Measurements from ENCODE around the gene AKR1C3. TPM values are rescaled to one million over a fixed set of nuclear protein-coding genes. Genes with fewer than 3 reads are reported as not detected.

Gene AKR1C3
- total RNA-seq, 1 experiment from 2014 or later = 3.0 TPM

GRCh38 chr10:5095687-5096086 lies 1.5 kb downstream of the AKR1C3 start:
- TF ChIP-seq SIN3A (IDR thresholded peaks at IDR 0.05; ENCODE audit: low read depth) (no peak), MAX (IDR thresholded peaks at IDR 0.05) (no peak), ZFX (IDR thresholded peaks at IDR 0.05) (no peak), ATF3 (IDR thresholded peaks at IDR 0.05) (no peak), EGR1 (IDR thresholded peaks at IDR 0.05; ENCODE audit: low read depth) (no peak), TCF7L2 (IDR thresholded peaks at IDR 0.05; ENCODE audit: borderline replicate concordance, extremely low read depth, insufficient read depth, insufficient read length) (no peak)
- TF ChIP-seq, protein P1, sequence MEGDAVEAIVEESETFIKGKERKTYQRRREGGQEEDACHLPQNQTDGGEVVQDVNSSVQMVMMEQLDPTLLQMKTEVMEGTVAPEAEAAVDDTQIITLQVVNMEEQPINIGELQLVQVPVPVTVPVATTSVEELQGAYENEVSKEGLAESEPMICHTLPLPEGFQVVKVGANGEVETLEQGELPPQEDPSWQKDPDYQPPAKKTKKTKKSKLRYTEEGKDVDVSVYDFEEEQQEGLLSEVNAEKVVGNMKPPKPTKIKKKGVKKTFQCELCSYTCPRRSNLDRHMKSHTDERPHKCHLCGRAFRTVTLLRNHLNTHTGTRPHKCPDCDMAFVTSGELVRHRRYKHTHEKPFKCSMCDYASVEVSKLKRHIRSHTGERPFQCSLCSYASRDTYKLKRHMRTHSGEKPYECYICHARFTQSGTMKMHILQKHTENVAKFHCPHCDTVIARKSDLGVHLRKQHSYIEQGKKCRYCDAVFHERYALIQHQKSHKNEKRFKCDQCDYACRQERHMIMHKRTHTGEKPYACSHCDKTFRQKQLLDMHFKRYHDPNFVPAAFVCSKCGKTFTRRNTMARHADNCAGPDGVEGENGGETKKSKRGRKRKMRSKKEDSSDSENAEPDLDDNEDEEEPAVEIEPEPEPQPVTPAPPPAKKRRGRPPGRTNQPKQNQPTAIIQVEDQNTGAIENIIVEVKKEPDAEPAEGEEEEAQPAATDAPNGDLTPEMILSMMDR (IDR thresholded peaks at IDR 0.05 in 2 of 3, conservative IDR thresholded peaks at IDR 0.05 in 1 of 3; ENCODE audit: borderline replicate concordance in 1 of 3, insufficient read depth in 1 of 3, low read depth in 2 of 3, low read length in 2 of 3) = no peak
- H2AFZ ChIP-seq (ENCODE audit: low read depth, low read length, poor library complexity, severe bottlenecking) = no peak overlapping the region
- CTCF ChIA-PET = interaction anchor here (1.9 kb wide), 1 partner anchor 246 kb away, joined by 10 read pairs; no protein-coding TSS in a partner anchor
- no peaks in the 10 kb centered on the region for H3K9me3 ChIP-seq (ENCODE audit: control insufficient read depth in 1 of 2, insufficient read depth in 1 of 2, low read depth in 1 of 2, low read length in 2 of 2)
- no peak overlapping the region for H3K4me3 ChIP-seq (replicated peaks in 1 of 2; ENCODE audit: low read depth in 1 of 2, low read length in 2 of 2)
- DNase-seq (ENCODE audit: low read depth, low spot score) (no peak), ATAC-seq (no peak)
- POLR2A ChIA-PET = no interaction called here
- H3K9me2 ChIP-seq (ENCODE audit: insufficient read depth) = no peaks in the 10 kb centered on the region
- no TSS peak for BruUV-seq (replicated peaks)
- RAD21 ChIA-PET (ENCODE audit: low non-redundant PET in 1 of 2, low total read pairs in 2 of 2, uncharacterized antibody in 2 of 2, unreplicated experiment in 2 of 2) = no interaction called here
- H4K20me1 ChIP-seq (ENCODE audit: insufficient read depth) = no peaks in the 10 kb centered on the region
- intact Hi-C loops (cut with micrococcal nuclease) = no loop called here
- no peaks in the 10 kb centered on the region for H3K36me3 ChIP-seq (ENCODE audit: control insufficient read depth in 1 of 2, insufficient read depth in 2 of 2, low read length in 2 of 2)
- no peaks in the 10 kb centered on the region for H3K27me3 ChIP-seq (ENCODE audit: insufficient read depth, low read length)
- no peak overlapping the region for H3K9ac ChIP-seq (ENCODE audit: low read length)
- H3K27ac ChIP-seq (ENCODE audit: low read depth, low read length) = no peak overlapping the region
- no peaks in the 10 kb centered on the region; a peak in 1 of 4 replicates for H3K4me1 ChIP-seq (ENCODE audit: control insufficient read depth in 1 of 2, insufficient read depth in 2 of 2, low read length in 2 of 2)
- H3K79me2 ChIP-seq (ENCODE audit: insufficient read depth, low read length) = no peaks in the 10 kb centered on the region
- H3K4me2 ChIP-seq (ENCODE audit: low read length) = no peak overlapping the region

- Histone ChIP-seq H3K9me2 (ENCODE audit: insufficient read depth) (no peaks in the 10 kb centered on the region), H3K27me3 (ENCODE audit: insufficient read depth, low read length) (no peaks in the 10 kb centered on the region), H3K4me3 (replicated peaks in 1 of 2; ENCODE audit: low read depth in 1 of 2, low read length in 2 of 2) (no peak overlapping the region), H3K27ac (ENCODE audit: low read depth, low read length) (no peak overlapping the region), H3K79me2 (ENCODE audit: insufficient read depth, low read length) (no peaks in the 10 kb centered on the region), H3K9ac (ENCODE audit: low read length) (no peak overlapping the region), H3K9me3 (ENCODE audit: control insufficient read depth in 1 of 2, insufficient read depth in 1 of 2, low read depth in 1 of 2, low read length in 2 of 2) (no peaks in the 10 kb centered on the region), H3K4me2 (ENCODE audit: low read length) (no peak overlapping the region), H2AFZ (ENCODE audit: low read depth, low read length, poor library complexity, severe bottlenecking) (no peak overlapping the region), H3K4me1 (ENCODE audit: control insufficient read depth in 1 of 2, insufficient read depth in 2 of 2, low read length in 2 of 2) (no peaks in the 10 kb centered on the region; a peak in 1 of 4 replicates), H3K36me3 (ENCODE audit: control insufficient read depth in 1 of 2, insufficient read depth in 2 of 2, low read length in 2 of 2) (no peaks in the 10 kb centered on the region), H4K20me1 (ENCODE audit: insufficient read depth) (no peaks in the 10 kb centered on the region)
- intact Hi-C loops (cut with micrococcal nuclease) = no loop called here
- TF ChIP-seq POLR2A (IDR thresholded peaks at IDR 0.05; ENCODE audit: borderline replicate concordance, extremely low read depth, insufficient read depth, insufficient read length) (no peak), SIN3A (IDR thresholded peaks at IDR 0.05; ENCODE audit: low read depth) (no peak), CBX3 (IDR thresholded peaks at IDR 0.05; ENCODE audit: low read depth) (no peak), TCF7L2 (IDR thresholded peaks at IDR 0.05; ENCODE audit: borderline replicate concordance, extremely low read depth, insufficient read depth, insufficient read length) (no peak), SRF (IDR thresholded peaks at IDR 0.05; ENCODE audit: low read depth) (no peak), FOSL1 (IDR thresholded peaks at IDR 0.05; ENCODE audit: low read depth) (no peak), MAX (IDR thresholded peaks at IDR 0.05) (no peak), YY1 (IDR thresholded peaks at IDR 0.05; ENCODE audit: extremely low read depth, insufficient replicate concordance, low read depth, low read length) (no peak), POLR2AphosphoS5 (IDR thresholded peaks at IDR 0.05; ENCODE audit: low read depth, low read length) (no peak), EZH2 (IDR thresholded peaks at IDR 0.05) (no peak), ATF3 (IDR thresholded peaks at IDR 0.05) (no peak)
- RAD21 ChIA-PET (ENCODE audit: low non-redundant PET in 1 of 2, low total read pairs in 2 of 2, uncharacterized antibody in 2 of 2, unreplicated experiment in 2 of 2) = no interaction called here
- DNase-seq (ENCODE audit: low read depth, low spot score) (no peak), ATAC-seq (no peak)
- CTCF ChIA-PET = interaction anchor here (1.9 kb wide), 1 partner anchor 246 kb away, joined by 10 read pairs; no protein-coding TSS in a partner anchor
- POLR2A ChIA-PET = no interaction called here
- BruUV-seq (replicated peaks) = no TSS peak
Observed at GRCh38 chr10:5096108-5096507, 1.9 kb downstream of the AKR1C3 start.
